Activated CD4-positive, alpha-beta T cell treated with anti-CD3 and anti-CD28 coated beads for 4 hours (primary cell): ENCODE data around the gene PTPN13.
A peak's percentile ranks its signal among the peaks of the same experiment; 100 is the strongest.
"Not testable (repeated sequence)": the region's sequence is repeated elsewhere in the genome, so short reads cannot be mapped to it uniquely, and the experiment has no call there.

Experiments used
- DNase-seq, 2 donors: peaks; one replicate each; pipeline ENCODE4 v3.0.0-alpha.2; 2020

Gene PTPN13

DNA sequence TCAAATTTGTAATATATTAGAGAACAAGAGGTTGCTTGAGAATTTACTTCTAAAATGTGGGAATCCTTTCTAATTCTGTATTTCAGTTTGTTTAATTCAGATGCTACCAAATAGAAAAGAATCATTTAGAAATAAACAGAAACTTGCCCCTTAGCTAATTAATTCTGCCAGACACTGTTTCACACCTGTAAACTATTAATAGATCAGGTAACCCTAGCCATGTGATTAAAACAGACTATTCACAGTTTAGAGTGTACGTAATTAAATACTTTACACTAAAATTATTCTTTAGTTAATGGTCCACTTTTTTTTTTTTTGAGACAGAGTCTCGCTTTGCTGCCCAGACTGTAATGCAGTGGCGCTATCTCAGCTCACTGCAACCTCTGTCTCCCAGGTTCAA, 124.0 kb downstream of the PTPN13 start:
- DNase-seq: no peak

DNA sequence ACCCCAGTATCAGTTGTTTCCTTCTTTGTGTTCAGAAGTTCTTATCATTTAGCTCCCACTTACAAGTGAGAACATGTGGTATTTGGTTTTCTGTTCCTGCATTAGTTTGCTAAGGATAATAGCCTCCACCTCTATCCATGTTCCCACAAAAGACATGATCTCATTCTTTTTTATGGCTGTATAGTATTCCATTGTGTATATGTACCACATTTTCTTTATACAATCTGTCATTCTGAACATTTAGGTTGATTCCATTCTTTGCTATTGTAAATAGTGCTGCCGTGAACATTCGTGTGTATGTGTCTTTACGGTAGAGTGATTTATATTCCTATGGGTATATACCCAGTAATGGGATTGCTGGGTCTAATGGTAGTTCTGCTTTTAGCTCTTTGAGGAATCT, 125.0 kb downstream of the PTPN13 start:
- DNase-seq: not testable (repeated sequence)

DNA sequence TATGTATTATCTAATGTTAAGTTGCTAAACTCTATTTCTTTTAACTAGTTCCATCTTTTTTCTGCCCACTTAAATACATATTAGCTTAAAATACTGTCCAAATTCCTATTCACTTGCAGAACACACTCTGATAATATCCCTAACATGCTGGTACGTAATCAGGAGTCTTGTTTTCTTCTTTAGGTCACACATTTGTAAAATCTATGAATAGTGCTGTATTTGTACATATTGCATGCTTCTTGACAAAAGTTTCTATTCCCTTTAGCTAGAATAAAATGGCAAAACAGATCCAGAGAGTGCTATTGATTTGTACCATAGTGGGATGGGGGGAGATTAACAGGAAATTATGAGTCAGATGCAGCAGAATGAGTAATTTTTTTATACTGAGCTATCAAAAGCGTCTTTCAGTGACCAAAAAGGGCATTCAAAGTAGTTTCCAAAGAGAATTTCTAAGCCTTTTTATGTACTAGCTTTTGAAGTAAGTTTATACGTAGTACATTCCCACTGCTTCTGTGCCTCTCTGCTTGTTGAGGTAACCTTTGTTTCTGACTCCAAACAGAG, 126.5 kb downstream of the PTPN13 start:
- DNase-seq: no peak

DNA sequence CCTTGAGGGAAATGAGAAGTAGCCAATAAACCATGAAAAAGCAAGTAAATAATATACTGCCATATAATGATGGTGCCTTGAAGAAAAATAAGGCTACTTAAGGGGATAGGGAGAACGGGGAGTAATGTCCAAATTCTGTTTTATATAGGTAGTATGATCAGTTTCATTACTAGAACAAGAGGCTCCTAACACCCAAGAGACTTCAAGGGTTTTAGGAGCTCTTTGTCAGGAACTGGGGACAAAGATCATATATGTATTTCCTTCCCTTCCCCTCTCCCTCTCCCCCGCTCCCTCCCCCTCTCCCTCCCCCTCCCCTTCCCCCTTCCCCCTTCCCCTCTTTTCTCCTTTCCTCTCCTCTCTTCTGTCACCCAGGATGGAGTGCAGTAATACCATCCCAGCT, 127.3 kb downstream of the PTPN13 start:
- DNase-seq: no peak

DNA sequence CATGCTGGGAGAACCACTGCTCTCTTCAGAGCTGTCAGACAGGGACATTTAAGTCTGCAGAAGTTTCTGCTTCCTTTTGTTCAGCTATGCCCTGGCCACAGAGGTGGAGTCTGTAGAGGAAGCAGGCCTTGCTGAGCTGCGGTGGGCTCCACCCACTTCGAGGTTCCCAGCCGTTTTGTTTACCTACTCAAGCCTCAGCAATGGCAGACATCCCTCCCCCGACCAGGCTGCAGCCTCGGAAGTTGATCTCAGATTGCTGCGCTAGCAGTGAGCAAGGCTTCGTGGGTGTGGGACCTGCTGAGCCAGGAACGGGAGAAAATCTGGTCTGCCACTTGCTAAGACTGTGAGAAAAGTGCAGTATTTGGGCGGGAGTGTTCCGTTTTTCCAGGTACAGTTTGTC, 136.2 kb downstream of the PTPN13 start:
- DNase-seq: peak in 1 of 2 donors; percentile 1

DNA sequence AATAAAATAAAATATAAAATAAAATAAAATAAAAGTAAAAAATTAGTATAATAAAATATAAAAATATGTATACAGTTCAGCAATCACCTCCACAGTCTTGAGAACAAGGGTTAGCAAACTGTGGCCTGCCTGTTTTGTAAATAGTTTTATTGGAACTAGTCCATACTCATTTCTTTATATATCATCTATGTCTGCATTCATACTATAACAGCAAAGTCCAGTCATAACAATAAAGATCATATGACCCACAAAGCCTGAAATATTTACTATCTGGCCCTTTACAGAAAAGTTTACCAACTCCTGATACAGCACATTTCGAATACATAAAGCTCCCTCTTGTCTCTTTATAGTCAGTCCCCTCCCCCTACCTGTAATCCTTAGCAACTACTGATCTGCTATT, 143.1 kb downstream of the PTPN13 start:
- DNase-seq: no peak

DNA sequence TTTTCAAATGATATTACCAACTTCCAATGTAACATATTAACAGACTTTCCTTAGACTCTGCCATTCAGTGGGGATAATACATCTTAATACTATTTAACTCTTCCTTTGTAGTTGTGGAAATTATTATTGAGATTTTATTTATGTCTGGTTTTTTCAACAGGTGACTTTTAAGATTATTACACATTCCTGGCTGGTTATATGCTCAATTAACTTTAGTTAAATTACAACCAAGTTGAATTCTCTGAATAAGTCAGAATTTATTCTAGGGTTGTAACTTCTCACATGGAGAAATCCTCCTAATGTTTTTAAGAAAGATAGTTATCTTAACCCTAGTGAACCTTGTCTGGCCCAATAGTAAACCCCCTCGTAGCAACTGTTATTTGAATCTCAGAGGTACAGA, 147.7 kb downstream of the PTPN13 start:
- no peak for DNase-seq

DNA sequence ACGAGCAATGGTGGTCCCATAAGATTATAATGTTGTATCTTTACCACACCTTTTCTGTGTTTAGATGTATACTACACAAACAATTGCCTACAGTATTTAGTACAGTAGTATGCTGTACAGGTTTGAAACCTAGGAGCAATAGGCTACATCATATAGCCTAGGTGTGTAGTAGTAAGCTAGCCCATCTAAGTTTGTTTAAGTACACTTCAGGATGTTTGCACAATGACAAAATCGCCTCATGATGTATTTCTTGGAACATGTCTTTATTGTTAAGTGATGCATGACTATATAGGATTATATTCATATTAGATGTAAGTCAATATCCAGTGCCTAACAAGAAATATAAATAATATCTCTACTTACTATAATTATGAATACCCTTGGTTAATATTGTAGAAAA, 150.5 kb downstream of the PTPN13 start:
- DNase-seq: no peak

DNA sequence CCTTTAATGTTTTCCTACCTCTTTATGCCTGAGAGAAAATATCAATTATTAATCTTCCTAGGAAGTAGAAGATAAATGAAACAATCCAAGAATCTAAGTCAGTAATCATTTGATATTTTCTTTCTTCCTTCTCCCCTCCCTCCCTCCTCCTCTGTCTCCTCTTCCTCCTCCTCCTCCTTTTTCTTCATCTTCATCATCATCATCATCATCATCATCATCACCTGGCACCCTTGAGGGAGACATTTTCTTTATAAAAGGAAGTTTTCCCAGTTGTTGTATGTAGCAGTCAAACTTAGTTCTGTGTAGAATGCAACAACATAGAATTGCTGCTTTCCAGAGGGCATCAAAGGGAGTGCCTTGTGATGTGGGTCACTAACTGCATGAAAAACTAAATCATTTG, 155.0 kb downstream of the PTPN13 start:
- DNase-seq: no peak

DNA sequence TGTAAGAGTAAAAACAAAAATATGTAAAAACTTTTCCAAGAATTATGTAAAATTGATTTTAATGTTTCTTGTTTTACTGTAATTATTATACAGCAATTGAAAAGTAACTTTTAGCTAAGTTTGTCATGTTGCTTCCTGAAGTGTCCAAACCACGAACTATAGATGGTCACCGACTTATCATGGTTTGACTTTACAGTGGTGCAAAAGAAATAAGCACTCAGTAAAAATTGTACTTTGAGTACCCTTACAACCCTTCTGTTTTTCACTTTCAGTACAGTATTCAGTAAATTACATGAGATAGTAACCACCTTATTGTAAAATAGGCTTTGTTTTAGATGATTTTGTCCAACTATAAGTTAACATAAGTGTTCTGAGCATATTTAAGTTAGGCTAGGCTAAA, 161.3 kb downstream of the PTPN13 start:
- no peak for DNase-seq

DNA sequence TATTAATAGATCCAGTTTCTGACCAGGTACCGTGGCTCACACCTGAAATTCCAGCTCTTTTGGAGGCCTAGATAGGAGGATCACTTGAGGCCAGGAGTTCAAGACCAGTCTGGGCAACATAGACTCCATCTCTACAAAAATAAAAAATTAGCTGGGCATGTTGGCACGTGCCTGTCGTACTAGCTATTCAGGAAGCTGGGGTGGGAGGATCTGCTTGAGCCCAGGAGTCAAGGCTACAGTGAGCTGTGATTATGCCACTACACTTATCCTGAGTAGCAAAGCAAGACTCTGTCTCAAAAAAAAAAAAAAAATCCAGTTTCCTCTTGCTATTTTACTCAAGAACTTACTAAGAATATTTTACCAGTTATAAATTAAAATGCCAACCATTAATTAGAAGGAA, 163.4 kb downstream of the PTPN13 start:
- DNase-seq: no peak

DNA sequence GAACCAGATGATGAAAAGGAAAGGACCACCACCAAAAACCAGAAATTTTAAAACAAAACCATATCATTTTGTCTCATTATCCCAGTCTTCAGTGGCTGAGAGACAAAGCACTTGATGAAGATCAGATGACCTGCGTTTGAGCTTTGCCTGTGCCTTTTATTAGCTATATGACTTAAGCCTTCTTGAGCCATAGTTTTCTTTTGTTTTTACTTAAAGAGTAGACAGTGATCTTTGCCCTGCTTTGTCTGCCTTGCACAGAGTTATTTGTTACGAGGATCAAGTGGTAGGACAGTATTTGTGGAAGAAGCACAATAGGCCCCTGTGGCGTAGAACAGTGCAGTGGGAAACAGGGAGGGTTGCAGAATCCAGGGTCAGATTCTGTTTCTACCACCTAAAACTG, 165.2 kb downstream of the PTPN13 start:
- DNase-seq: no peak

DNA sequence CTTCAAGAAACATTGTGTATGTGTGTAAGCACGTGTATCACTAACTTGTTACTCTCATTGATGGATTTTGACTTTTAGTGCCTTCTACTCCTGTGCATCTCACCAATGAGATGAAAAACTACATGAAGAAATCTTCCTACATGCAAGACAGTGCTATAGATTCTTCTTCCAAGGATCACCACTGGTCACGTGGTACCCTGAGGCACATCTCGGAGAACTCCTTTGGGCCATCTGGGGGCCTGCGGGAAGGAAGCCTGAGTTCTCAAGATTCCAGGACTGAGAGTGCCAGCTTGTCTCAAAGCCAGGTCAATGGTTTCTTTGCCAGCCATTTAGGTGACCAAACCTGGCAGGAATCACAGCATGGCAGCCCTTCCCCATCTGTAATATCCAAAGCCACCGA, 168.5 kb downstream of the PTPN13 start:
- no peak for DNase-seq

DNA sequence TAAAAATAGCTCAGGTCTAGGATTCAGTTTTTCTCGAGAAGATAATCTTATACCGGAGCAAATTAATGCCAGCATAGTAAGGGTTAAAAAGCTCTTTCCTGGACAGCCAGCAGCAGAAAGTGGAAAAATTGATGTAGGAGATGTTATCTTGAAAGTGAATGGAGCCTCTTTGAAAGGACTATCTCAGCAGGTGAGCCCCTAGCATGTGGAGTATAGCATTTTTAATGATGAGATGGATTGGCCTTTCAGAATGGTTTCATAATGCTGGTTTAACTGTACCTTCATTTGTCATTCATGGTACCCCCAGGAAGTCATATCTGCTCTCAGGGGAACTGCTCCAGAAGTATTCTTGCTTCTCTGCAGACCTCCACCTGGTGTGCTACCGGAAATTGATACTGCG, 175.7 kb downstream of the PTPN13 start:
- DNase-seq: no peak

DNA sequence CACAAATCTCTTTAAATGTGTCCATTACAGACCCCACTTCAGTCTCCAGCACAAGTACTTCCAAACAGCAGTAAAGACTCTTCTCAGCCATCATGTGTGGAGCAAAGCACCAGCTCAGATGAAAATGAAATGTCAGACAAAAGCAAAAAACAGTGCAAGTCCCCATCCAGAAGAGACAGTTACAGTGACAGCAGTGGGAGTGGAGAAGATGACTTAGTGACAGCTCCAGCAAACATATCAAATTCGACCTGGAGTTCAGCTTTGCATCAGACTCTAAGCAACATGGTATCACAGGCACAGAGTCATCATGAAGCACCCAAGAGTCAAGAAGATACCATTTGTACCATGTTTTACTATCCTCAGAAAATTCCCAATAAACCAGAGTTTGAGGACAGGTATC, 177.0 kb downstream of the PTPN13 start:
- DNase-seq: no peak

DNA sequence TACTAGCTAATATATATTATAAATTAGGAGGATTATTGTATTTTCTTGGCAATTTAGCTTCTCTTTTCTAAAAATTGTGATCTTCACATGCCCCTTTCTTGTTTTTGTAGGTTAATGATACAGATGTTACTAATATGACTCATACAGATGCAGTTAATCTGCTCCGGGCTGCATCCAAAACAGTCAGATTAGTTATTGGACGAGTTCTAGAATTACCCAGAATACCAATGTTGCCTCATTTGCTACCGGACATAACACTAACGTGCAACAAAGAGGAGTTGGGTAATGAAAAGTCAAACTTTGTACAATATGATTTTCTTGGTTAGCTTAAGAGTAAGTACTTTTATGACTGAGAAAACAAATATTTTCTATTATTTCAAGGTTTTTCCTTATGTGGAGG, 180.9 kb downstream of the PTPN13 start:
- no peak for DNase-seq

DNA sequence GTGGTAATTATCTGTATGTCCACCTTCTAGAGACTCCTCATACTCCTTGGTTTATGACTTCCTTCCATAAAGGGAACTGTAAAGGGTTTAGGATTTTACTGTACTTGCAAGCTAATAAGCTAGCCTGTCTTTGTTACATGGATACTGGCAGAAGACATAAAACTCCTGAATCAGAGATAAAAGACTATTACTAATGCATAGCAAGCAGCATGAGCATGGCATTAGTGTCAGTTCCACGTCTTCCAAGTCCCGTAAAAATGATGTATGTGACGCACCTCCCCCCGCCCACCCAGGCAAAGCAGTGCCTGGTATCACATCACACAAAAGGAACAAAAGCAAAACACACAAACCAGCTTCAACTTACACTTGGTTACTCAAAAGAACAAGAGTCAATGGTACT, 184.1 kb downstream of the PTPN13 start:
- DNase-seq: no peak

DNA sequence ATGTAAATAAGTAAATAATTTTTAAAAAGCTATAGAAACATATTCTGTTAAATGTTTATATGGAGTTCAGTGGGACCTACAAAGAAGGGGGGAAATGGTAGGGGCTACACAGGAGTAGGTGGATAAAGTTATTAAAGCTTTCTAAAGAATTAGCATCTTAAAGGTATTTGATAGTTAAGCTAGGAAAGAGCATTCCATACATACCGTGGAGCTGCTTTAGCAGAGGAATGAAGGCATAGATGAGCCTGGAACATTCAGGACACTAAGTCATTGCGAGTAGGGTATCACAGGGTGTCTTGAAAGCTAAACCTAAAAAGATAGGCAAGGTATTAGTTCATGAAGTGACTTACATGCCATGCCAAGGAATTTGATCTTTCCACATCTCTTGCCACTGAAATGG, 194.7 kb downstream of the PTPN13 start:
- no peak for DNase-seq

DNA sequence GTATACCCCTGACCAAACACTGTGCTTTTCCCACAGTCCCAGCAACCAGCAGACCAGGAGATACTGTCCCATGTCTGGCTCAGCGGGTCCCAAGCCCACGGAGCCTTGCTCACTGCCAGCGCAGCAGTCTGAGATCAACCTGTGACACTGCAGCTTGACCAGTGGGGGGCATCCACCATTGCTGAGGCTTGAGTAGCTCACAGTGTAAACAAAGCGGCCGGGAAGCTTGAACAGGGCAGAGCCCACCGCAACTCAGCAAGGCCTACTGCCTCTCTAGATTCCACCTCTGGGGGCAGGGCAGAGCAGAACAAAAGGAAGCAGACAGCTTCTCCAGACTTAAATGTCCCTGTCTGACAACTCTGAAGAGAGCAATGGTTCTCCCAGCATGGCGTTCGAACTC, 197.0 kb downstream of the PTPN13 start:
- no peak for DNase-seq

DNA sequence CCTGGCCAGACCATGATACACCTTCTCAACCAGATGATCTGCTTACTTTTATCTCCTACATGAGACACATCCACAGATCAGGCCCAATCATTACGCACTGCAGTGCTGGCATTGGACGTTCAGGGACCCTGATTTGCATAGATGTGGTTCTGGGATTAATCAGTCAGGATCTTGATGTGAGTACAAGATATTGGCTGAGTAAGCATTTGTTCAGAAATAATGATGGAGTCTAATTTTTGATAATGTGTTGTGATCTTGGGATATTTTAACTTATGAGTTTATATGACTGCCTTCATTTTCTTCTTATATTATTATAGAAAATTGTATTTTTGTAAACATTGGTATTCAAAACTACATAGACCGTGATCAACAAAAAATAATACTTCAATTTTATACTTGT, 215.7 kb downstream of the PTPN13 start:
- no peak for DNase-seq

DNA sequence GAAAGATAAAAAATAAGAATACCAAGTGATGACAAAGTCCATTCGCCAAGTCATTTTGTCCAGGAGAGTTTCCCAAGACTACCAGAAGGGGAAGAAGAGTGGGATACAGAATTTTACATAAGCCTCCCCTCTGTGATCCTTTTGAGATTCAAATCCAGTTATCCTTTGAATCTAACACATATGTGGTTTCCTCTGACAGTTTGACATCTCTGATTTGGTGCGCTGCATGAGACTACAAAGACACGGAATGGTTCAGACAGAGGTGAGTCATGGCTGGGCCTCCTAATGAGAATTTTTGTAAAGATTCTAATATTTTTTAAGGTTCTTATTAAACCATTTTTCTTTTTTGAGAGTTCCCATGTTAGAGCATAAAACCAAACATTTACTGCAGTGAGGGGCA, 216.7 kb downstream of the PTPN13 start:
- DNase-seq: no peak

DNA sequence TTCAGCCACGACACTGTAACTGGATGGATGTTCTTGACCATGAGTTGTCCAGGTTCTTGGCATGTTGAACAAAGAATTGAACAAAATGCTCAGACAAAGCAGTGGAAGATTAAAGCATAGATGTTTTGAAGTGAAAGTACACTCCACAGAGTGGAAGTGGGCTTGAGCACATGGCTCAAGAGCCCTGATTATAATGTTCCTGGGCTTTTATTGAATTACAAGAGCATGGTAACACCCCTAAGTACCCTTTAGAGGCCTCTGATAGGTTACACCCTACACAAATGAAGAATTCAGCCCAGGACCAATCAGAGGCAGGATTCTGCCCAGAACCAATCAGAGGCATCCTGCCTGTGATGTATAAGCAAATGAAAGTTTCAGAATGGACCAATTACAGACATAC, 221.5 kb downstream of the PTPN13 start:
- DNase-seq: no peak

DNA sequence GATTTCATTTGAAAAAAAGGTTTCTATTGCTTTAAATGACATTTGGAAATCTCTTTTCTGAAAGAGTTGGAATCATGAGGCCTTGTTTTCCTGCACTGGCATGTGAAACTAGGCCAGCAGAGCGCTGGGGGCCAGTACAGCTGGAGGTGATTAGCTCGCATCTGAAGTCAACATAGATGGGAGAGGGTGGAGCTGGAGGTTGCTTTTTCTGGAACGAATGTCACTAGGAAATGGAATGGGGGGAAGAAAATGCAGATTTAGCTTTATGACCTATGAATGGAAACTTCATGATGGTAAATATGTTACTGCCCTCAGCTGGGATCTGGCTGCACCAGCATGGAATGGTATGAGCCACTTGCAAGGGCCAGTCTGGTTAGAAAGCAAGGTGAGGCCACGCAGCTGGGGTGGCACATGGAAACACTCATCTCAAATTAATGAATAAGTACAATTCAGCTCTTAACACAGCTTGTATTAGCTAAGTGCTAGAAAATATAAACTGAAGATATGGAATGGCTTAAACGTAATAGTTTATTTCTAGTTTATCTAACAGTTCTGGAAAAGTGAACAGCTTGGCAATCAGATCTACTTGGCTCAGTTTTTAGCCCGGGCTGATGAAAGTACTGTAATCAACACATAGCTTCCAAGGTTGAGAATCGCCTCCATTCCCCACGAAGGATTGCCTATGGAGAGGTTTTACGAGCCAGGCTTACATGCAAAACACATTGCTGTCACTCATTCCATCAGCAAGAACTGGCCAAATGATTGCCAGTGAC, 222.6 kb downstream of the PTPN13 start:
- DNase-seq: no peak

DNA sequence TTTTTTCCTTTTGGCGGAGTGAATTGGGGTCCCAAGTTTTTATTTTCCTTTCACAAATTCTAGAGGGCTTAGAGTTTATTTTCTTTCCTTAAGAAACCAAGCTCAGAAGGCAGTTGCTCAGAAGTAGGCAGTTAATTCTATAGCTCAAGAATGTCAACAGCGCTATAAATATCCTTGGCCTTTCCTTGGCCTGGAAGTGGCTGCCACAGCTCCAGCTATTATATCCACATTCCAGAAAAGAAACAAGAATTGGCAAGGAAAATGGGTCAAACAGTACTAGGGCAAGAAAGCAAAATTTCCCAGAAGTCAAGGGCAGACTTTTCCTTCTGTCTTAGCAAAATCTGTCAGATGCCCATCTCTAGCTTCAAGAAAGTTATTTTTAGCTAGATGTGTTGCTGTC, 224.1 kb downstream of the PTPN13 start:
- DNase-seq: no peak

DNA sequence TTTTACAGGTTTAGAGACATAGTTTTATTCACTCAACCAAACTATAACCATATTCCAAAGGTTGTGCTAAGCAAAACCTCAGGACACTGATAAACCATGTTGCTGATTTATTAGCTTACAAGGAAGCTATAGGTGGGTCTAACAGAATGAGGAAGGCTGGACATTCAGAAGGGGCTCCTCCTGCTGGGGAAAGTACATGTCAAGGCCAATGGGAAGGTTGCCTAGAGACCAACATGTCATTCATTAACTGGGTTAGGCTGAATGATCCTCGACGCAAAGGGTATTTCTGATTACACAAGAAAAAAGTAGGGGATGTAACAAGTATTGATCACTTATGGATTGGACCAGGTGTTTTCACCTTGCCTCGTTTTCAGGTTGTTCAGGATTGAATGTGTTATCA, 224.7 kb downstream of the PTPN13 start:
- DNase-seq: no peak
